ENCODE measurements around the gene CCN5.
A peak's percentile ranks its signal among the peaks of the same experiment; 100 is the strongest.

Gene CCN5

GRCh38 chr20:44746367-44747165, 31.4 kb downstream of the CCN5 start:
- no peaks in the 10 kb centered on the region for H3K9me3 Mint-ChIP-seq
- H3K36me3 Mint-ChIP-seq (ENCODE audit: low read depth), result no peaks in the 10 kb centered on the region
- peak overlapping the region; percentile 80 for H3K4me3 Mint-ChIP-seq
- peaks cover 9% of the 10 kb centered on the region for H3K4me1 Mint-ChIP-seq (ENCODE audit: low read depth)
- no peak overlapping the region for H3K27ac Mint-ChIP-seq
- peaks cover 27% of the 10 kb centered on the region for H3K27me3 Mint-ChIP-seq (ENCODE audit: low read depth)

- Mint-ChIP-seq H3K9me3 (no peaks in the 10 kb centered on the region), H3K27ac (peak overlapping the region; percentile 71), H3K36me3 (ENCODE audit: low read depth) (no peaks in the 10 kb centered on the region), H3K27me3 (ENCODE audit: low read depth) (peaks cover 27% of the 10 kb centered on the region), H3K4me1 (ENCODE audit: low read depth) (peaks cover 9% of the 10 kb centered on the region), H3K4me3 (peak overlapping the region; percentile 70)
Measured at GRCh38 chr20:44747166-44748004, 32.2 kb downstream of the CCN5 start.

- H3K9me3 Mint-ChIP-seq, result no peaks in the 10 kb centered on the region
- no peak overlapping the region for H3K4me3 Mint-ChIP-seq
- no peaks in the 10 kb centered on the region for H3K36me3 Mint-ChIP-seq (ENCODE audit: low read depth)
- no peak overlapping the region for H3K27ac Mint-ChIP-seq
- peaks cover 9% of the 10 kb centered on the region for H3K4me1 Mint-ChIP-seq (ENCODE audit: low read depth)
- peaks cover 27% of the 10 kb centered on the region for H3K27me3 Mint-ChIP-seq (ENCODE audit: low read depth)
Measured at GRCh38 chr20:44748005-44748370, 32.8 kb downstream of the CCN5 start.

- Mint-ChIP-seq H3K36me3 (ENCODE audit: low read depth) (no peaks in the 10 kb centered on the region), H3K9me3 (no peaks in the 10 kb centered on the region), H3K4me3 (no peak overlapping the region), H3K4me1 (ENCODE audit: low read depth) (peaks cover 7% of the 10 kb centered on the region), H3K27ac (no peak overlapping the region), H3K27me3 (ENCODE audit: low read depth) (peaks cover 18% of the 10 kb centered on the region)
Measured at GRCh38 chr20:44750081-44750805, 35.1 kb downstream of the CCN5 start.

DNA sequence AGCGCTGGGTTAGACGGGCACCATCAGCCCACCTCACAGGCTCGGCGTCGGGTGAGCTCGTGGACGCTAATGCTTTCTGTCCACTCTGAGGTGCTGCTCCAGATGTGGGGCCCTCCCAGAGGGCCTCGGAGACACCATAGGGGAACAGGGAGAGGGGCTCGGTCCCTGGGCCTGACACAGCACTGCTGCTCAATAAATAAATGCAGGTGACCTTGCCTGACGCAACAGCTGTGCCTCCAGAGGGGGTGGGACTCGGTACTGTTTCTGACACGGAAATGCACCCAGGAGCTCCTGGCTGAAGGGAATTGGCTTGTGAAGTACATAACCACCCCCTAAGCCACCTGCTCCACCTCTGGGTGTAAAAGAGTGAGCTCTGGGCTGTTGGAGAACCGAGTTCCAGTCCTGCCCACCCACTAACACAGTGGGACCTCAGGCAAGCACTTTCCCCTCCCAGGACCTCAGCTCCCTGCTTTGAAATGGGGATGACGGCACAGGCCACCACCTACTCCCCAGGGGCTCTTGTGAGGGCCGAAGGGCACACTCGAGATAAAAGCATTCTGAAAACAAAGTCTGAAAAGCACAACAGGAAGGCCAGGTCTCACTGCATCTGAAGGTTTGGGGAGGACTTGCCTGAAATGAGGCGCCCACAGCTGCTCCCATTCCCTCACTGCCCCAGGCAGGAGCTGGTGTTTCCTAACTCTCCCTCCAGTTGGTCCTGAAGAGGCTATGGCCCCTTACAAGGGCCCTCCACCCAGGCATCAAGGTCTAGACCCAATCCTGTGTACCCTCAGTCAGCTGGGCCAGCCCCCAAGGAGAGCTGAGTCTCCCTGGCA, 37.1 kb downstream of the CCN5 start:
- Mint-ChIP-seq H3K27ac (no peak overlapping the region), H3K36me3 (ENCODE audit: low read depth) (no peaks in the 10 kb centered on the region), H3K9me3 (no peaks in the 10 kb centered on the region), H3K4me1 (ENCODE audit: low read depth) (peaks cover 2% of the 10 kb centered on the region), H3K27me3 (ENCODE audit: low read depth) (peaks cover 8% of the 10 kb centered on the region), H3K4me3 (no peak overlapping the region)

GRCh38 chr20:44754554-44754953, 39.4 kb downstream of the CCN5 start:
- Mint-ChIP-seq H3K4me1 (ENCODE audit: low read depth) (no peaks in the 10 kb centered on the region), H3K27me3 (ENCODE audit: low read depth) (peaks cover 3% of the 10 kb centered on the region), H3K27ac (no peak overlapping the region)

DNA sequence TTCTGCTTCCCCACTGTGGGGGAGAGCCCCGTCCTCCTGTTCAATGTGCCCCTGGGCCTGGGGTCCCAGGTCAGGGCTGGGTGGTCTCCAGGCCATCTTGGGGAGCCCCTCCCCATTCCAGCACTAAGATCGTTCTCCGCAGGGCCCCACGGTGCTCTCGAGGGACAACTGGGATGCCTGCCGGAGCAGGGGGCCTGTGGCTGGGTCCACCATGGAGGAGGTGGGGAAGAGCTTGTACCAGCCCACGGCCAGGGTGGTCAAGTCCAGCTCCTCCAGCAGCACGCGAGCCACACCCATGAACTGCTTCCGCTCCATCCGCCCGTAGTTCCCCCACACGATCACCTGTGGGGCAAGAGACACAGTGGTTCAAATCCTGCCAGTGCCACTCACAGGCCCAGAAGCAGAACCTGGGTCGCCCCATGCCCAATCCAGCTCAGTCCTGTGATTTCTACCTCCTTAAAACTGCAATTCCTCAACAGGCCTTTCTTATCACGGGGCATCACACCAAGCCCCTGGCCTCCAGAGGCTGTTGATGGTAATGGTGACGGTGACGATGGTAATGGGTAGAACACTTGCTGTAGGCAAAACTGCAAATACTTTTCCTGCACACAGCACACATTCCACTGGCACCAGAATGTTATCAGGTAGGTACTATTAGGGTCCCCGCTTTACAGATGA, 41.0 kb downstream of the CCN5 start:
- Mint-ChIP-seq H3K9me3 (no peaks in the 10 kb centered on the region), H3K27ac (no peak overlapping the region)

More at GRCh38 chr20:44754554-44754953, 39.4 kb downstream of the CCN5 start:
- no peaks in the 10 kb centered on the region for H3K36me3 Mint-ChIP-seq (ENCODE audit: low read depth)
- H3K4me3 Mint-ChIP-seq, result no peak overlapping the region
- no peaks in the 10 kb centered on the region for H3K9me3 Mint-ChIP-seq

GRCh38 chr20:44756956-44757355, 41.8 kb downstream of the CCN5 start:
- no peaks in the 10 kb centered on the region for H3K4me1 Mint-ChIP-seq (ENCODE audit: low read depth)
- no peaks in the 10 kb centered on the region for H3K36me3 Mint-ChIP-seq (ENCODE audit: low read depth)
- H3K4me3 Mint-ChIP-seq, result no peak overlapping the region
- H3K9me3 Mint-ChIP-seq, result no peaks in the 10 kb centered on the region
- no peak overlapping the region for H3K27ac Mint-ChIP-seq
- H3K27me3 Mint-ChIP-seq (ENCODE audit: low read depth), result no peaks in the 10 kb centered on the region

More for the DNA sequence above, 41.0 kb downstream of the CCN5 start:
- no peak overlapping the region for H3K4me3 Mint-ChIP-seq
- no peaks in the 10 kb centered on the region for H3K4me1 Mint-ChIP-seq (ENCODE audit: low read depth)
- no peaks in the 10 kb centered on the region for H3K27me3 Mint-ChIP-seq (ENCODE audit: low read depth)
- H3K36me3 Mint-ChIP-seq (ENCODE audit: low read depth), result no peaks in the 10 kb centered on the region

- H3K27ac Mint-ChIP-seq, result no peak overlapping the region
- no peaks in the 10 kb centered on the region for H3K27me3 Mint-ChIP-seq (ENCODE audit: low read depth)
- H3K4me3 Mint-ChIP-seq, result no peak overlapping the region
- H3K4me1 Mint-ChIP-seq (ENCODE audit: low read depth), result no peaks in the 10 kb centered on the region
- no peaks in the 10 kb centered on the region for H3K36me3 Mint-ChIP-seq (ENCODE audit: low read depth)
- H3K9me3 Mint-ChIP-seq, result no peaks in the 10 kb centered on the region
Measured at GRCh38 chr20:44758247-44759101, 43.3 kb downstream of the CCN5 start.

GRCh38 chr20:44759595-44759994, 44.4 kb downstream of the CCN5 start:
- no peaks in the 10 kb centered on the region for H3K36me3 Mint-ChIP-seq (ENCODE audit: low read depth)
- H3K9me3 Mint-ChIP-seq, result no peaks in the 10 kb centered on the region
- H3K27ac Mint-ChIP-seq, result no peak overlapping the region
- H3K27me3 Mint-ChIP-seq (ENCODE audit: low read depth), result no peaks in the 10 kb centered on the region
- H3K4me3 Mint-ChIP-seq, result no peak overlapping the region
- no peaks in the 10 kb centered on the region for H3K4me1 Mint-ChIP-seq (ENCODE audit: low read depth)

GRCh38 chr20:44761423-44761822, 46.3 kb downstream of the CCN5 start:
- Mint-ChIP-seq H3K27ac (no peak overlapping the region), H3K9me3 (no peaks in the 10 kb centered on the region), H3K4me1 (ENCODE audit: low read depth) (no peaks in the 10 kb centered on the region), H3K36me3 (ENCODE audit: low read depth) (no peaks in the 10 kb centered on the region), H3K4me3 (no peak overlapping the region), H3K27me3 (ENCODE audit: low read depth) (peaks cover 4% of the 10 kb centered on the region)

- H3K36me3 Mint-ChIP-seq (ENCODE audit: low read depth), result no peaks in the 10 kb centered on the region
- no peaks in the 10 kb centered on the region for H3K9me3 Mint-ChIP-seq
- peaks cover 5% of the 10 kb centered on the region for H3K27me3 Mint-ChIP-seq (ENCODE audit: low read depth)
- H3K4me3 Mint-ChIP-seq, result no peak overlapping the region
- H3K27ac Mint-ChIP-seq, result no peak overlapping the region
- H3K4me1 Mint-ChIP-seq (ENCODE audit: low read depth), result no peaks in the 10 kb centered on the region
Measured at GRCh38 chr20:44762466-44763140, 47.4 kb downstream of the CCN5 start.

All from T-helper 1 cell treated with Interleukin-12 subunit alpha and Interleukin-12 subunit beta and Interleukin-4 antibody, amounts not matched to agents 30 μg/mL and 1 μg/mL, for 36 hours (primary cell).